Stimulated activated CD8-positive, alpha-beta memory T cell treated with anti-CD3 and anti-CD28 coated beads, Interleukin-12 subunit alpha, Interleukin-12 subunit beta, amount 100 ng/mL, for 24 hours (primary cell): Measurements from ENCODE around the gene ANKS1B.
"Not testable (repeated sequence)": the region's sequence is repeated elsewhere in the genome, so short reads cannot be mapped to it uniquely, and the experiment has no call there.

Source experiments
- DNase-seq: peaks from one replicate; pipeline ENCODE4 v3.0.0-alpha.2; 2020; ENCODE audit errors: extremely low read depth

ANKS1B gene

GRCh38 chr12:99374023-99374422 lies 610.7 kb downstream of the ANKS1B start:
- no peak for DNase-seq

GRCh38 chr12:99372257-99372920 lies 612.3 kb downstream of the ANKS1B start:
- no peak for DNase-seq

GRCh38 chr12:99370421-99371138 lies 614.2 kb downstream of the ANKS1B start:
- no peak for DNase-seq

- no peak for DNase-seq
Measured at GRCh38 chr12:99367181-99367580, 617.6 kb downstream of the ANKS1B start.

GRCh38 chr12:99352269-99352668 lies 632.5 kb downstream of the ANKS1B start:
- DNase-seq = no peak

- no peak for DNase-seq
Measured at GRCh38 chr12:99343960-99344359, 640.8 kb downstream of the ANKS1B start.

GRCh38 chr12:99339663-99340062 lies 645.1 kb downstream of the ANKS1B start:
- DNase-seq = no peak

- no peak for DNase-seq
Measured at GRCh38 chr12:99334285-99335056, 650.3 kb downstream of the ANKS1B start.

GRCh38 chr12:99332936-99333591 lies 651.7 kb downstream of the ANKS1B start:
- no peak for DNase-seq

- no peak for DNase-seq
Measured at GRCh38 chr12:99330216-99330615, 654.5 kb downstream of the ANKS1B start.

- not testable (repeated sequence) for DNase-seq
Measured at GRCh38 chr12:99321210-99321609, 663.5 kb downstream of the ANKS1B start.

- DNase-seq = no peak
Measured at GRCh38 chr12:99311373-99311772, 673.4 kb downstream of the ANKS1B start.

GRCh38 chr12:99309812-99310211 lies 674.9 kb downstream of the ANKS1B start:
- no peak for DNase-seq

GRCh38 chr12:99302874-99303273 lies 681.9 kb downstream of the ANKS1B start:
- no peak for DNase-seq

- DNase-seq = no peak
Measured at GRCh38 chr12:99287136-99287535, 697.6 kb downstream of the ANKS1B start.

GRCh38 chr12:99284161-99284560 lies 700.6 kb downstream of the ANKS1B start:
- DNase-seq = no peak

- DNase-seq = no peak
Measured at GRCh38 chr12:99282624-99283023, 702.1 kb downstream of the ANKS1B start.

GRCh38 chr12:99282086-99282485 lies 702.6 kb downstream of the ANKS1B start:
- DNase-seq = no peak

GRCh38 chr12:99281277-99281676 lies 703.5 kb downstream of the ANKS1B start:
- no peak for DNase-seq

- no peak for DNase-seq
Measured at GRCh38 chr12:99278899-99279298, 705.8 kb downstream of the ANKS1B start.

GRCh38 chr12:99277591-99278379 lies 707.0 kb downstream of the ANKS1B start:
- no peak for DNase-seq
